K562 (cell line): ENCODE measurements around the gene CDYL2. TPM values are rescaled to one million over a fixed set of nuclear protein-coding genes. Genes with fewer than 3 reads are reported as not detected.

Experiments used
- ATAC-seq: fragments of 200-7000 bp; cut with Tn5 transposase; 3 replicates; pipeline ENCODE4 v1.9.1; 2020; ENCODE audit warnings: moderate library complexity
- BruUV-seq: library from RNA; stranded (reverse); fragments of 400-500 nt; replicated peaks from 2 replicates; lab custom pipeline; 2021; lab: Mats Ljungman, UMichigan
- CTCF ChIA-PET: fragments of 300-600 bp; formaldehyde crosslinking; extraction: SDS; loops from one replicate; lab custom pipeline; 2021; ENCODE audit warnings: low intra/inter-chr PET ratio; lab: Yijun Ruan, JAX
- POLR2A ChIA-PET: fragments of 300-600, 350-650 bp; sonication (Branson Sonifier 250); formaldehyde crosslinking; extraction: SDS; loops from one replicate; lab custom pipeline; 2021; ENCODE audit warnings: antibody characterized with exemption, inconsistent platforms; lab: Yijun Ruan, JAX
- DNase-seq, 4 experiments: peaks; one replicate each; pipeline versions ENCODE4 v3.0.0 to v3.0.0-alpha.2; 2011 to 2018; ENCODE audit warnings: low spot score in 3 of 4, mixed read lengths in 3 of 4; ENCODE audit errors: extremely low read depth in 1 of 4
- FAIRE-seq: peaks from 2 replicates; lab custom pipeline; 2011; peaks lifted over from hg19 to GRCh38; lab: Jason Lieb, UNC
- H2AFZ ChIP-seq: 2 replicates; pipeline ENCODE4 v1.6.0; 2011; ENCODE audit warnings: low read depth, low read length, control low read depth, inconsistent platforms
- H3K27ac ChIP-seq: fragments of 200-600 bp; 3 replicates; pipeline ENCODE4 v1.8.0; 2011; ENCODE audit warnings: low read depth, mild to moderate bottlenecking, control low read depth, inconsistent platforms, low read length, moderate library complexity, mixed read lengths; ENCODE audit errors: extremely low read depth
- H3K27me3 ChIP-seq, 2 experiments: fragments of 300-600 bp in 1 of 2; 2 replicates in 1 of 2; 3 replicates in 1 of 2; pipeline versions ENCODE4 v1.6.0 to v1.8.0; 2011; ENCODE audit warnings: inconsistent platforms in 2 of 2, low read length in 2 of 2, mild to moderate bottlenecking in 1 of 2, mixed read lengths in 1 of 2, moderate library complexity in 1 of 2; ENCODE audit not compliant: control insufficient read depth in 2 of 2, insufficient read depth in 2 of 2
- H3K36me3 ChIP-seq: fragments of 300-600 bp; 3 replicates; pipeline ENCODE4 v1.8.0; 2011; ENCODE audit warnings: mild to moderate bottlenecking, low read length, inconsistent platforms; ENCODE audit not compliant: control insufficient read depth, insufficient read depth
- H3K4me1 ChIP-seq, 2 experiments: fragments of 200-600 bp in 1 of 2; replicated peaks in 1 of 2; 2 replicates in 1 of 2; 3 replicates in 1 of 2; pipeline versions ENCODE4 v1.5.1 to v1.8.0; 2011; ENCODE audit warnings: inconsistent platforms in 2 of 2, low read length in 2 of 2, mild to moderate bottlenecking in 1 of 2, mixed read lengths in 1 of 2, moderate library complexity in 1 of 2; ENCODE audit not compliant: control insufficient read depth in 2 of 2, insufficient read depth in 2 of 2
- H3K4me2 ChIP-seq: 2 replicates; pipeline ENCODE4 v1.6.1; 2011; ENCODE audit warnings: low read length, control low read depth, inconsistent platforms, mixed read lengths; ENCODE audit not compliant: insufficient read depth
- H3K4me3 ChIP-seq: fragments of 200-600 bp; sonication (generic), shearing (Covaris generic); 2 replicates; pipeline ENCODE4 v1.5.1; 2016; ENCODE audit warnings: control low read depth, inconsistent platforms
- H3K79me2 ChIP-seq: fragments of 200-600 bp; 3 replicates; pipeline ENCODE4 v1.8.0; 2011; ENCODE audit warnings: low read length, inconsistent platforms; ENCODE audit not compliant: control insufficient read depth, insufficient read depth
- H3K9ac ChIP-seq, 2 experiments: 2 replicates each; pipeline versions ENCODE4 v1.6.0 to v1.6.1; 2011; ENCODE audit warnings: low read depth in 2 of 2, low read length in 2 of 2, control low read depth in 1 of 2, inconsistent platforms in 1 of 2, mild to moderate bottlenecking in 1 of 2, mixed read lengths in 1 of 2; ENCODE audit not compliant: insufficient read depth in 1 of 2
- H3K9me1 ChIP-seq: one replicate; pipeline ENCODE4 v1.6.0; 2011; ENCODE audit warnings: inconsistent platforms, mild to moderate bottlenecking, low read length, moderate library complexity; ENCODE audit not compliant: control insufficient read depth, insufficient read depth
- H3K9me3 ChIP-seq: replicated peaks from 2 replicates; pipeline ENCODE4 v1.5.1; 2011; ENCODE audit warnings: low read depth, low read length, inconsistent platforms; ENCODE audit not compliant: control insufficient read depth, insufficient read depth
- H4K20me1 ChIP-seq: replicated peaks from 2 replicates; pipeline ENCODE4 v1.6.1; 2011; ENCODE audit warnings: low read length, inconsistent platforms, mixed read lengths; ENCODE audit not compliant: control insufficient read depth, insufficient read depth
- CTCF ChIP-seq, 3 experiments: IDR thresholded peaks in 2 of 3; conservative IDR thresholded peaks in 1 of 3; 2 replicates each; pipeline ENCODE4 v1.5.1; 2011 to 2012; ENCODE audit warnings: low read length in 3 of 3, mild to moderate bottlenecking in 3 of 3, control low read depth in 2 of 3, improper control_type of control experiment in 1 of 3, inconsistent platforms in 1 of 3, low read depth in 1 of 3, mixed read lengths in 1 of 3, moderate library complexity in 1 of 3; ENCODE audit not compliant: insufficient read depth in 2 of 3
- CTCFL ChIP-seq: IDR thresholded peaks from 2 replicates; pipeline ENCODE4 v1.6.1; 2011; ENCODE audit warnings: borderline replicate concordance, low read depth, mild to moderate bottlenecking, moderate library complexity, low read length; ENCODE audit not compliant: insufficient read depth, poor library complexity, severe bottlenecking
- CXXC5 ChIP-seq: fragments of 250-450 bp; sonication (Bioruptor Pico); IDR thresholded peaks from 2 replicates; pipeline ENCODE4 v1.8.0; 2022; ENCODE audit warnings: inconsistent platforms, mild to moderate bottlenecking, moderate library complexity
- RAD21 ChIP-seq, 2 experiments: fragments of 250-450 bp in 1 of 2; fragments of 450-650 bp in 1 of 2; sonication (Bioruptor Pico) in 1 of 2; formaldehyde crosslinking in 1 of 2; IDR thresholded peaks in 1 of 2; conservative IDR thresholded peaks in 1 of 2; 2 replicates each; pipeline versions ENCODE4 v1.4.0 to v1.8.0; 2020 to 2022; ENCODE audit warnings: mild to moderate bottlenecking in 2 of 2, moderate library complexity in 1 of 2
- WGBS: fragments of 100-300 bp; shearing (Covaris generic); methylation state at CpG from one replicate; pipeline ENCODE4 v1.1.6; 2016; ENCODE audit warnings: low coverage, mixed read lengths; ENCODE audit not compliant: insufficient coverage; ENCODE audit errors: missing lambda C conversion rate; 5-methylcytosine and 5-hydroxymethylcytosine counted together
- in situ Hi-C: fragments of 300-500 bp; cut with MboI; formaldehyde crosslinking; loops from 4 replicates; pipeline ENCODE4 v1.15.0; 2018; ENCODE audit warnings: inconsistent platforms, mixed read lengths
- intact Hi-C: fragments of 100-400 bp; cut with micrococcal nuclease; formaldehyde crosslinking; loops from 2 replicates; pipeline ENCODE4 v1.14.2; 2022
- polyA plus RNA-seq, 8 experiments: library from polyadenylated mRNA; depleted of rRNA in 4 of 8; stranded (reverse) in 5 of 8; unstranded in 3 of 8; fragments of >200 nt; fragmentation: Nextera tagmentation in 2 of 8; fragmentation: Illumina TruSeq in 1 of 8; extraction: Ambion mirVana in 2 of 8; extraction: Trizol in 1 of 8; gene quantifications; 2 replicates each; pipeline versions ENCODE4 v1.2.1 to v1.2.3, GENCODE V29; 2011 to 2014; ENCODE audit warnings: inconsistent platforms in 1 of 8, missing spikeins in 1 of 8
- total RNA-seq, 7 experiments: library from RNA; depleted of rRNA in 6 of 7; stranded (reverse); fragments of >200 nt in 6 of 7; fragmentation: Illumina TruSeq in 2 of 7; extraction: Trizol in 2 of 7; gene quantifications; 2 replicates each; pipeline versions ENCODE4 v1.2.1 to v1.2.3, GENCODE V29; 2011 to 2021; ENCODE audit warnings: low replicate concordance in 1 of 7

The CDYL2 gene
- total and polyA plus RNA-seq, 9 of the 15 experiments (the other 6 are each of a cell fraction or from before 2014, with no cell fraction given), result under 0.01 to 0.04 (median 0.01) TPM; not detected in 6

GRCh38 chr16:80852261-80852872 is 48.0 kb upstream of the CDYL2 start:
- in situ Hi-C loops, result no loop called here

More at GRCh38 chr16:80852261-80852872, 48.0 kb upstream of the CDYL2 start:
- CTCF ChIA-PET, result interaction anchor here (0.6 to 1.7 kb wide), 2 partner anchors 99 to 325 kb away, joined by 3 to 10 read pairs; no protein-coding TSS in a partner anchor
- 24% methylated on average over 5 of the region's 5 CpGs for WGBS
- BruUV-seq, result no TSS peak
- intact Hi-C loops, result no loop called here
- Histone ChIP-seq H3K9ac (no peak overlapping the region), H3K9me3 (no peaks in the 10 kb centered on the region), H3K4me2 (no peak overlapping the region), H4K20me1 (no peaks in the 10 kb centered on the region), H3K79me2 (no peaks in the 10 kb centered on the region), H3K9me1 (no peaks in the 10 kb centered on the region)
- FAIRE-seq, result peak; percentile 72
- no peak for TF ChIP-seq CXXC5 (CRISPR knock-in tag)
- TF ChIP-seq CTCF (IDR thresholded peaks at IDR 0.05 in 2 of 3, conservative IDR thresholded peaks at IDR 0.05 in 1 of 3; ENCODE audit: insufficient read depth in 2 of 3, low read depth in 1 of 3, low read length in 3 of 3), result peak; percentile 41 to 64 (median 56); a peak in 5 of 6 replicates
- TF ChIP-seq CTCFL, result peak; percentile 4
- peak in 1 of 2 experiments; percentile 39; a peak in 2 of 4 replicates for TF ChIP-seq RAD21 (CRISPR knock-in tag; conservative IDR thresholded peaks at IDR 0.05 in 1 of 2, IDR thresholded peaks at IDR 0.05 in 1 of 2)
- TF ChIP-seq, all 486 proteins: peak for 3
- POLR2A ChIA-PET, result no interaction called here
- H3K4me3 ChIP-seq, result no peak overlapping the region
- H3K36me3 ChIP-seq, result no peaks in the 10 kb centered on the region
- H3K27me3 ChIP-seq, result no peaks in the 10 kb centered on the region
- DNase-seq (peak; percentile 37 to 53 (median 48)), ATAC-seq (peak; percentile 81)
- H2AFZ ChIP-seq, result no peak overlapping the region
- H3K27ac ChIP-seq, result no peak overlapping the region
- no peaks in the 10 kb centered on the region for H3K4me1 ChIP-seq
